HFFc6 (cell line): ENCODE measurements around the gene PTPN14. TPM values are rescaled to one million over a fixed set of nuclear protein-coding genes. Genes with fewer than 3 reads are reported as not detected.

Source experiments
- DNase-seq: peaks from one replicate; pipeline ENCODE4 v3.0.0-alpha.2; 2018
- H3K27ac Mint-ChIP-seq: 2 replicates; pipeline ENCODE4 v1.8.0; 2020; ENCODE audit warnings: mild to moderate bottlenecking, mixed read lengths
- H3K27me3 Mint-ChIP-seq: 2 replicates; pipeline ENCODE4 v1.8.0; 2021; ENCODE audit warnings: mild to moderate bottlenecking, moderate library complexity, mixed read lengths; ENCODE audit not compliant: insufficient read depth
- H3K36me3 Mint-ChIP-seq: 2 replicates; pipeline ENCODE4 v1.8.0; 2021; ENCODE audit warnings: low read depth, mixed read lengths
- H3K4me1 Mint-ChIP-seq: 2 replicates; pipeline ENCODE4 v1.8.0; 2020; ENCODE audit warnings: low read depth, mixed read lengths
- H3K4me3 Mint-ChIP-seq: 2 replicates; pipeline ENCODE4 v1.8.0; 2020; ENCODE audit warnings: mild to moderate bottlenecking, moderate library complexity, mixed read lengths
- H3K9me3 Mint-ChIP-seq: 2 replicates; pipeline ENCODE4 v1.8.0; 2020; ENCODE audit warnings: mild to moderate bottlenecking, mixed read lengths
- CTCF ChIP-seq: fragments of 200-600 bp; sonication (generic); IDR thresholded peaks from 2 replicates; pipeline ENCODE4 v1.5.0; 2021; ENCODE audit warnings: antibody characterized with exemption, mild to moderate bottlenecking
- total RNA-seq, 6 experiments: library from RNA; stranded (reverse); fragmentation: NEBNext Ultra II Directional; extraction: Animal tissue kit (Norgen Biotek cat#: 25700); gene quantifications; 2 replicates in 1 of 6; 3 replicates in 5 of 6; pipeline ENCODE4 v1.2.3, GENCODE V29; 2021

Gene PTPN14
- total RNA-seq, 6 experiments from 2014 or later: 93.6 to 140 (median 106) TPM

- no peak for DNase-seq
- H3K27me3 Mint-ChIP-seq: peaks cover 3% of the 10 kb centered on the region; the same call in 1 of the 2 replicates
- peaks cover 54% of the 10 kb centered on the region for H3K36me3 Mint-ChIP-seq
- peaks cover 57% of the 10 kb centered on the region for H3K4me1 Mint-ChIP-seq
- H3K9me3 Mint-ChIP-seq: no peaks in the 10 kb centered on the region
- no peak for TF ChIP-seq CTCF
- H3K4me3 Mint-ChIP-seq: peak overlapping the region; percentile 66
- H3K27ac Mint-ChIP-seq: peak overlapping the region; percentile 82
Measured at GRCh38 chr1:214404571-214405213, 146.7 kb downstream of the PTPN14 start.

- peaks cover 60% of the 10 kb centered on the region for H3K4me1 Mint-ChIP-seq
- peak overlapping the region; percentile 66 for H3K4me3 Mint-ChIP-seq
- H3K27me3 Mint-ChIP-seq: peaks cover 3% of the 10 kb centered on the region; the same call in 1 of the 2 replicates
- TF ChIP-seq CTCF: no peak
- peak; percentile 49 for DNase-seq
- H3K27ac Mint-ChIP-seq: peak overlapping the region; percentile 82
- H3K36me3 Mint-ChIP-seq: peaks cover 60% of the 10 kb centered on the region
- no peaks in the 10 kb centered on the region for H3K9me3 Mint-ChIP-seq
Measured at GRCh38 chr1:214404154-214404553, 147.2 kb downstream of the PTPN14 start.

DNA sequence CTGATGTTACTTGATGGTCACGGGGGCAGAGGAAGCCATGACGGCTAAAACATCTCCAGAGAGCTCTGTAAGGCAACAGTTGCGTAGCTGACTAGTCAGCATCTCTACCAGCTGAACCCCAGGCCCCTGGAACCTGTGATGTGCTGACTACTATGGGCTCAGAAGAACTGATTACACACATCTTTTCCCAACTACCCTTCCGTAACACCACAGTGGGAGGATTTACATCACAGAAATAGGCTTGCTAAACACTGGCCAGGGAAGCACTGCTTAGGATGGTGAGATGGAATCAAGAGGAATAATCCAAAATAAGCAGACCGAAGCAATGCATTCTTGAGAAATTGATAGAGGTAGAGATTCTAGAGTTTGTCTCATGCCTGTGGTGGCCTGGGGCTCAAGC lies 148.0 kb downstream of the PTPN14 start:
- no peak for TF ChIP-seq CTCF
- Mint-ChIP-seq H3K36me3 (peaks cover 63% of the 10 kb centered on the region), H3K27ac (peak overlapping the region; percentile 82), H3K4me1 (peaks cover 60% of the 10 kb centered on the region), H3K9me3 (no peaks in the 10 kb centered on the region), H3K27me3 (peaks cover 3% of the 10 kb centered on the region; the same call in 1 of the 2 replicates), H3K4me3 (peak overlapping the region; percentile 66; the same call in 1 of the 2 replicates)
- no peak for DNase-seq

DNA sequence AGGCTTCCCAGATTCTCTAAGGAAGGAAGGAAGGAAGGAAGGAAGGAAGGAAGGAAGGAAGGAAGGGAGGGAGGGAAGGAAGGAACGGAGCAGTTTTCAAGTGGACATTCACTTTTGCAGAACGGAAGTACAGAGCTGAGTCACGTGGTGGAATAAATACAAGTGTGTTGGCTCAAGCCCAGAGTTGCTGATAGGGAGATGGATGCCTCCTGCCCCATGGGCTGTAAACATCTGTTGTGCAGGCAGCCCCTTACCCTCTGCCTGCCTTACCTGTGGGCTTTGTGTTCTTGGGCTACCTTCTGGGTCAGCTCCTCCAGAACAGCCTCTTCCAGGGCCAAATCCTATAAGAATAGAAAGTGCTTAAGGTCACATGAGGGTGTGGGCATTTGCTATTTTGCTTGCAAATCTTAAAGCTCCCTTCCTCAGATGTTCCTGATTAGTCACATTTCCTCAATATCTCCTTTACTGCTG lies 148.8 kb downstream of the PTPN14 start:
- no peak for DNase-seq
- Mint-ChIP-seq H3K36me3 (peaks cover 70% of the 10 kb centered on the region), H3K27ac (peak overlapping the region; percentile 82), H3K9me3 (no peaks in the 10 kb centered on the region), H3K27me3 (peaks cover 3% of the 10 kb centered on the region; the same call in 1 of the 2 replicates), H3K4me1 (peaks cover 60% of the 10 kb centered on the region), H3K4me3 (no peak overlapping the region)
- TF ChIP-seq CTCF: no peak

GRCh38 chr1:214401666-214402065 lies 149.7 kb downstream of the PTPN14 start:
- peaks cover 73% of the 10 kb centered on the region for H3K36me3 Mint-ChIP-seq
- DNase-seq: no peak
- no peak overlapping the region for H3K27ac Mint-ChIP-seq
- no peaks in the 10 kb centered on the region for H3K9me3 Mint-ChIP-seq
- no peak overlapping the region for H3K4me3 Mint-ChIP-seq
- peaks cover 3% of the 10 kb centered on the region; the same call in 1 of the 2 replicates for H3K27me3 Mint-ChIP-seq
- peaks cover 61% of the 10 kb centered on the region for H3K4me1 Mint-ChIP-seq
- TF ChIP-seq CTCF: no peak
